Right renal pelvis (tissue), 4 donors: ENCODE data around the gene PARL. TPM values are rescaled to one million over a fixed set of nuclear protein-coding genes. Genes with fewer than 3 reads are reported as not detected.

Source experiments
- DNase-seq, 4 donors: peaks; one replicate each; pipeline ENCODE4 v3.0.0-alpha.2; 2013; ENCODE audit warnings: low read depth in 4 of 4, low spot score in 3 of 4, missing footprints in 1 of 4
- polyA plus RNA-seq, 4 donors: library from polyadenylated mRNA; unstranded; fragments of 120-200 nt; gene quantifications; one replicate each; pipeline ENCODE4 v1.2.1, GENCODE V29; 2013; ENCODE audit not compliant: insufficient read length in 4 of 4

PARL gene
- polyA plus RNA-seq = 10 to 100 TPM; 55.1 to 63.9 (median 58.4) TPM

GRCh38 chr3:183884427-183885296, at the start of gene PARL:
Gene PARL, minus strand, starts transcription at chr3:183884880. Its CDS starts 34 bp downstream, at chr3:183884846.
- DNase-seq = peak; percentile 86 to 92 (median 88)

- DNase-seq = no peak
Measured at GRCh38 chr3:183933160-183933559, 48.5 kb upstream of the PARL start.

GRCh38 chr3:183931881-183932280, 47.2 kb upstream of the PARL start:
- DNase-seq = no peak

GRCh38 chr3:183930086-183930485, 45.4 kb upstream of the PARL start:
- DNase-seq = no peak

GRCh38 chr3:183927059-183927458, 42.4 kb upstream of the PARL start:
- DNase-seq = no peak

GRCh38 chr3:183924956-183925355, 40.3 kb upstream of the PARL start:
- no peak for DNase-seq

- no peak for DNase-seq
Measured at GRCh38 chr3:183924543-183924942, 39.9 kb upstream of the PARL start.

- DNase-seq = no peak
Measured at GRCh38 chr3:183922421-183922820, 37.7 kb upstream of the PARL start.

GRCh38 chr3:183921096-183921495, 36.4 kb upstream of the PARL start:
- no peak for DNase-seq

GRCh38 chr3:183920416-183920815, 35.7 kb upstream of the PARL start:
- no peak for DNase-seq

GRCh38 chr3:183918178-183918577, 33.5 kb upstream of the PARL start:
- DNase-seq = no peak

GRCh38 chr3:183917776-183918175, 33.1 kb upstream of the PARL start:
- no peak for DNase-seq

GRCh38 chr3:183914856-183915255, 30.2 kb upstream of the PARL start:
- no peak for DNase-seq

- DNase-seq = no peak
Measured at GRCh38 chr3:183913580-183913920, 28.9 kb upstream of the PARL start.

- DNase-seq = no peak
Measured at GRCh38 chr3:183912895-183913579, 28.4 kb upstream of the PARL start.

GRCh38 chr3:183911763-183912506, 27.3 kb upstream of the PARL start:
- DNase-seq = no peak

GRCh38 chr3:183911087-183911486, 26.4 kb upstream of the PARL start:
- no peak for DNase-seq

- no peak for DNase-seq
Measured at GRCh38 chr3:183909030-183909600, 24.4 kb upstream of the PARL start.

GRCh38 chr3:183907911-183908331, 23.2 kb upstream of the PARL start:
- no peak for DNase-seq

GRCh38 chr3:183907176-183907575, 22.5 kb upstream of the PARL start:
- DNase-seq = no peak
